ENCODE measurements around the gene STK36.

GRCh38 chr2:218710687-218711549, 39.0 kb downstream of the STK36 start, which contains the start of gene TTLL4:
- peak; percentile 56 for TF ChIP-seq CTCF (IDR thresholded peaks at IDR 0.05; ENCODE audit: low read depth, low read length)
- no peak for TF ChIP-seq EZH2phosphoT487 (IDR thresholded peaks at IDR 0.05; ENCODE audit: low read depth)
